CD8-positive, alpha-beta memory T cell (primary cell): ENCODE results near the gene TMEM178A. TPM values are rescaled to one million over a fixed set of nuclear protein-coding genes. Genes with fewer than 3 reads are reported as not detected.

Experiments used
- CTCF ChIA-PET: fragments of 350-600 bp; sonication (Branson Sonifier 250); formaldehyde crosslinking; loops from one replicate; lab custom pipeline; 2021; ENCODE audit warnings: antibody characterized with exemption; lab: Charles Lee
- POLR2A ChIA-PET: fragments of 350-600 bp; sonication (Branson Sonifier 250); formaldehyde crosslinking; loops from one replicate; lab custom pipeline; 2021; ENCODE audit warnings: antibody characterized with exemption; lab: Charles Lee
- DNase-seq, 5 donors: peaks; one replicate each; pipeline versions ENCODE4 v3.0.0 to v3.0.0-alpha.2; 2020 to 2022; ENCODE audit warnings: mixed read lengths in 1 of 5
- H3K27ac ChIP-seq: one replicate; pipeline ENCODE4 v1.7.0; 2013; ENCODE audit warnings: low read depth, mild to moderate bottlenecking, low read length, moderate library complexity
- H3K27me3 ChIP-seq: 2 replicates; pipeline ENCODE4 v1.7.0; 2013; ENCODE audit warnings: low read length, mild to moderate bottlenecking; ENCODE audit not compliant: insufficient read depth, poor library complexity, severe bottlenecking
- H3K36me3 ChIP-seq: 2 replicates; pipeline ENCODE4 v1.7.0; 2013; ENCODE audit warnings: mild to moderate bottlenecking, low read length, moderate library complexity; ENCODE audit not compliant: insufficient read depth
- H3K4me1 ChIP-seq: 2 replicates; pipeline ENCODE4 v1.7.0; 2013; ENCODE audit warnings: mild to moderate bottlenecking, low read length, moderate library complexity; ENCODE audit not compliant: insufficient read depth
- H3K4me3 ChIP-seq: 2 replicates; pipeline ENCODE4 v1.7.0; 2013; ENCODE audit warnings: mild to moderate bottlenecking, low read length
- H3K9me3 ChIP-seq: 2 replicates; pipeline ENCODE4 v1.7.0; 2013; ENCODE audit warnings: mild to moderate bottlenecking, low read length
- H3K27ac Mint-ChIP-seq, 8 donors: one replicate each; pipeline ENCODE4 v1.8.0; 2020 to 2021; ENCODE audit warnings: mixed read lengths in 8 of 8, mild to moderate bottlenecking in 6 of 8, inconsistent platforms in 3 of 8, moderate library complexity in 3 of 8
- H3K27me3 Mint-ChIP-seq, 2 donors: one replicate each; pipeline ENCODE4 v1.8.0; 2020 to 2021; ENCODE audit warnings: mixed read lengths in 2 of 2, mild to moderate bottlenecking in 1 of 2, moderate library complexity in 1 of 2
- H3K36me3 Mint-ChIP-seq, 3 donors: one replicate each; pipeline ENCODE4 v1.8.0; 2020 to 2021; ENCODE audit warnings: mixed read lengths in 3 of 3, inconsistent platforms in 1 of 3, mild to moderate bottlenecking in 1 of 3
- H3K4me1 Mint-ChIP-seq, 3 donors: one replicate each; pipeline ENCODE4 v1.8.0; 2020 to 2021; ENCODE audit warnings: mixed read lengths in 3 of 3, inconsistent platforms in 1 of 3, mild to moderate bottlenecking in 1 of 3
- H3K4me3 Mint-ChIP-seq, 7 donors: one replicate each; pipeline ENCODE4 v1.8.0; 2020 to 2021; ENCODE audit warnings: mixed read lengths in 7 of 7, mild to moderate bottlenecking in 6 of 7, moderate library complexity in 4 of 7, inconsistent platforms in 2 of 7
- H3K9me3 Mint-ChIP-seq, 5 donors: one replicate each; pipeline ENCODE4 v1.8.0; 2020 to 2022; ENCODE audit warnings: mixed read lengths in 5 of 5, mild to moderate bottlenecking in 3 of 5, moderate library complexity in 2 of 5, inconsistent platforms in 1 of 5
- polyA plus RNA-seq: library from polyadenylated mRNA; unstranded; fragments of 300-500 nt; fragmentation: Illumina TruSeq; gene quantifications from one replicate; pipeline ENCODE4 v1.2.3, GENCODE V29; 2021
- total RNA-seq, 2 experiments: library from RNA; stranded (reverse); gene quantifications; one replicate each; pipeline ENCODE4 v1.2.3, GENCODE V29; 2021

TMEM178A gene
- total and polyA plus RNA-seq, 3 experiments from 2014 or later = not detected

- Histone ChIP-seq H3K9me3 (no peaks in the 10 kb centered on the region), H3K27ac (no peak overlapping the region), H3K36me3 (no peaks in the 10 kb centered on the region), H3K27me3 (no peaks in the 10 kb centered on the region), H3K4me1 (no peaks in the 10 kb centered on the region), H3K4me3 (no peak overlapping the region)
- Mint-ChIP-seq H3K27ac (no peak overlapping the region), H3K4me3 (no peak overlapping the region), H3K4me1 (no peaks in the 10 kb centered on the region), H3K27me3 (peaks cover 4 to 21% of the 10 kb centered on the region in 2 donors), H3K9me3 (peaks cover 0 to 2% (median 0%) of the 10 kb centered on the region in 5 donors), H3K36me3 (peaks cover 0 to 6% (median 0%) of the 10 kb centered on the region in 3 donors)
- no peak for DNase-seq
- ChIA-PET CTCF (no interaction called here), POLR2A (no interaction called here)
These were observed 45.1 kb downstream of the TMEM178A start for GRCh38 chr2:39710807-39711206.

DNA sequence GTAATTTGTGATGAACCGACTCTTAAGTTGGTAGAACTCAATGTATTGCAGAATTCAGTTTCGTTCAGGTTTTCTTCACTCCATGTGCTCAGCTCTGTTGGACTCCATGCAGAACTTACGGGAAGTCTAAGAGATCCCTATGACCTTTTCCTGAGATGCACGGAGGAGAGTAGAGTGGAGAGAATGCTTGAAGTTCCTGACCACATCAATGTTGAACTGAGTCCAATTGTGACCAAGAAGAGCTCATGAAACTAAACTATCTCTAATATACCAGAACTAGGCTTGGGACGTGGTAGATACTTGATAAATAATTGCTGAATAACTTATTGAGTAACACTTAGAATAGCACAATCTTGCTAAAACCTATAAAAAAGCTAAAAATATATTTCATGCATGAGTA lies 47.2 kb downstream of the TMEM178A start:
- DNase-seq = no peak
- Mint-ChIP-seq H3K4me1 (no peaks in the 10 kb centered on the region), H3K9me3 (peaks cover 0 to under 1% (median 0%) of the 10 kb centered on the region in 5 donors), H3K27ac (no peak overlapping the region), H3K36me3 (peaks cover 0 to 2% (median 0%) of the 10 kb centered on the region in 3 donors), H3K4me3 (no peak overlapping the region), H3K27me3 (peaks cover 3 to 18% of the 10 kb centered on the region in 2 donors)
- ChIA-PET CTCF (no interaction called here), POLR2A (no interaction called here)
- Histone ChIP-seq H3K27me3 (no peaks in the 10 kb centered on the region), H3K9me3 (no peaks in the 10 kb centered on the region), H3K4me1 (no peaks in the 10 kb centered on the region), H3K36me3 (no peaks in the 10 kb centered on the region), H3K4me3 (no peak overlapping the region), H3K27ac (no peak overlapping the region)

- Mint-ChIP-seq H3K4me1 (no peaks in the 10 kb centered on the region), H3K27ac (no peak overlapping the region), H3K36me3 (no peaks in the 10 kb centered on the region), H3K9me3 (no peaks in the 10 kb centered on the region), H3K27me3 (peaks cover 4 to 13% of the 10 kb centered on the region in 2 donors), H3K4me3 (no peak overlapping the region)
- no peak for DNase-seq
- POLR2A ChIA-PET = no interaction called here
- H3K36me3 ChIP-seq = no peaks in the 10 kb centered on the region
- CTCF ChIA-PET = no interaction called here
- no peaks in the 10 kb centered on the region for H3K27me3 ChIP-seq
- no peak overlapping the region for H3K27ac ChIP-seq
- no peak overlapping the region for H3K4me3 ChIP-seq
- no peaks in the 10 kb centered on the region for H3K4me1 ChIP-seq
- no peaks in the 10 kb centered on the region for H3K9me3 ChIP-seq
These were observed 49.4 kb downstream of the TMEM178A start for GRCh38 chr2:39715095-39715494.

DNA sequence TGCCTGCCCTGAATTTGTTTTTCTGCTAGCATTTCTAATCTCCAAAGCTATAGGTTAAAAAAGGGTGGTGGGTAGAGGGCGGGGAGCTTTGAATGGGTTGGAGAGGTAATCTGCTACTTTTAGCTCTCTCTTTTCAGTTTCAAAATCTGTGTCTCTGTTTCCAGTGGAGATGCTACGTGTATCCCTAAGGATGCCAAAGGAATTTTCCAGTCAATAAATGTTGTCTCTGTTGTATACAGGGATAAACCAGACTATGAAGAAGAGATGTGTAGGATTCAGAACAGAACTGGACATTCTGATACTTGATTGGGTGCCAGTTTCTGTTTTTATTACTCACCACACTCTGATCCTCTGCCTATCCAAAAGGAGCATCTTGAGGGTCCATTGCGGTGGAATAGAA lies 50.1 kb downstream of the TMEM178A start:
- no peaks in the 10 kb centered on the region for H3K9me3 ChIP-seq
- H3K27me3 Mint-ChIP-seq = peaks cover 4 to 12% of the 10 kb centered on the region in 2 donors
- H3K4me1 ChIP-seq = no peaks in the 10 kb centered on the region
- DNase-seq = no peak
- no peak overlapping the region for H3K4me3 Mint-ChIP-seq
- no peaks in the 10 kb centered on the region for H3K36me3 Mint-ChIP-seq
- H3K9me3 Mint-ChIP-seq = no peaks in the 10 kb centered on the region
- H3K4me3 ChIP-seq = no peak overlapping the region
- no peaks in the 10 kb centered on the region for H3K4me1 Mint-ChIP-seq
- no peaks in the 10 kb centered on the region for H3K36me3 ChIP-seq
- H3K27me3 ChIP-seq = no peaks in the 10 kb centered on the region
- no peak overlapping the region for H3K27ac ChIP-seq
- ChIA-PET CTCF (no interaction called here), POLR2A (no interaction called here)
- H3K27ac Mint-ChIP-seq = no peak overlapping the region

DNA sequence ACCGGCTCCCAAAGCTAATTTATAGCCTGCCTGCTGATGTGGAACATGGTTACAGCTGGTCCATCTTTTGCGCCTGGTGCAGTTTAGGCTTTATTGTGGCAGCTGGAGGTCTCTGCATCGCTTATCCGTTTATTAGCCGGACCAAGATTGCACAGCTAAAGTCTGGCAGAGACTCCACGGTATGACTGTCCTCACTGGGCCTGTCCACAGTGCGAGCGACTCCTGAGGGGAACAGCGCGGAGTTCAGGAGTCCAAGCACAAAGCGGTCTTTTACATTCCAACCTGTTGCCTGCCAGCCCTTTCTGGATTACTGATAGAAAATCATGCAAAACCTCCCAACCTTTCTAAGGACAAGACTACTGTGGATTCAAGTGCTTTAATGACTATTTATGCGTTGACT lies 51.4 kb downstream of the TMEM178A start:
- Histone ChIP-seq H3K27me3 (no peaks in the 10 kb centered on the region), H3K27ac (no peak overlapping the region), H3K4me1 (no peaks in the 10 kb centered on the region), H3K9me3 (no peaks in the 10 kb centered on the region), H3K36me3 (no peaks in the 10 kb centered on the region), H3K4me3 (no peak overlapping the region)
- no peaks in the 10 kb centered on the region for H3K36me3 Mint-ChIP-seq
- ChIA-PET POLR2A (no interaction called here), CTCF (no interaction called here)
- no peak overlapping the region for H3K27ac Mint-ChIP-seq
- H3K9me3 Mint-ChIP-seq = no peaks in the 10 kb centered on the region
- H3K4me1 Mint-ChIP-seq = no peaks in the 10 kb centered on the region
- peaks cover 6 to 21% of the 10 kb centered on the region in 2 donors for H3K27me3 Mint-ChIP-seq
- H3K4me3 Mint-ChIP-seq = no peak overlapping the region
- no peak for DNase-seq

DNA sequence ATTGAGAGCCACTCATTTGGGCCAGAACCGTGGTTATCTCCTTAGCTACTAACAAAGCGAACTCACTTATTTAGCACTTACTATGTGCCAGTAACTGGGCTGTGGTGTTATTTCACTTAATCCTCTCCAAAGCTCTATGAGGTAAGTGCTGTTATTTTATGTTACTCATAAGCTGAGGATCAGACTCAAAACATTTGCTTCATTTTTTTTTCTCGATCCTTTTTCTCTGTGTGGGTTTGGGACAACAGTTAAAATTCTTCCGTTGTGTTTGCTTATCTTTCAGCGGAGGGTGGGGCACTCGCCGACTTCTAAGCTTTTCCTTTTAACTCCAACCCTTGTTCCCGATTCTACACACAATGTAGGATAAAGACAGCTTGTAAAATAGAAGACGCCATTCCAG lies 52.8 kb downstream of the TMEM178A start:
- no peaks in the 10 kb centered on the region for H3K36me3 ChIP-seq
- CTCF ChIA-PET = no interaction called here
- no peaks in the 10 kb centered on the region for H3K27me3 ChIP-seq
- Mint-ChIP-seq H3K36me3 (no peaks in the 10 kb centered on the region), H3K4me1 (no peaks in the 10 kb centered on the region), H3K4me3 (no peak overlapping the region), H3K27ac (no peak overlapping the region), H3K9me3 (no peaks in the 10 kb centered on the region), H3K27me3 (peaks cover 6 to 22% of the 10 kb centered on the region in 2 donors)
- H3K9me3 ChIP-seq = no peaks in the 10 kb centered on the region
- H3K4me3 ChIP-seq = no peak overlapping the region
- DNase-seq = no peak
- no peak overlapping the region for H3K27ac ChIP-seq
- no peaks in the 10 kb centered on the region for H3K4me1 ChIP-seq
- POLR2A ChIA-PET = no interaction called here

- H3K27me3 ChIP-seq = no peaks in the 10 kb centered on the region
- no peaks in the 10 kb centered on the region for H3K4me1 Mint-ChIP-seq
- no peak overlapping the region for H3K4me3 Mint-ChIP-seq
- ChIA-PET CTCF (no interaction called here), POLR2A (no interaction called here)
- no peaks in the 10 kb centered on the region for H3K9me3 ChIP-seq
- no peaks in the 10 kb centered on the region for H3K36me3 ChIP-seq
- no peak overlapping the region for H3K4me3 ChIP-seq
- DNase-seq = no peak
- H3K27ac ChIP-seq = no peak overlapping the region
- H3K9me3 Mint-ChIP-seq = no peaks in the 10 kb centered on the region
- no peaks in the 10 kb centered on the region for H3K36me3 Mint-ChIP-seq
- H3K27ac Mint-ChIP-seq = no peak overlapping the region
- H3K27me3 Mint-ChIP-seq = peaks cover 3 to 22% of the 10 kb centered on the region in 2 donors
- no peaks in the 10 kb centered on the region for H3K4me1 ChIP-seq
These were observed 53.6 kb downstream of the TMEM178A start for GRCh38 chr2:39719317-39719716.

- ChIA-PET CTCF (no interaction called here), POLR2A (no interaction called here)
- no peak for DNase-seq
- Histone ChIP-seq H3K4me3 (no peak overlapping the region), H3K4me1 (no peaks in the 10 kb centered on the region), H3K27me3 (no peaks in the 10 kb centered on the region), H3K9me3 (no peaks in the 10 kb centered on the region), H3K36me3 (no peaks in the 10 kb centered on the region), H3K27ac (no peak overlapping the region)
- no peaks in the 10 kb centered on the region for H3K4me1 Mint-ChIP-seq
- no peak overlapping the region for H3K27ac Mint-ChIP-seq
- peaks cover 3 to 22% of the 10 kb centered on the region in 2 donors for H3K27me3 Mint-ChIP-seq
- no peaks in the 10 kb centered on the region for H3K36me3 Mint-ChIP-seq
- H3K4me3 Mint-ChIP-seq = no peak overlapping the region
- no peaks in the 10 kb centered on the region for H3K9me3 Mint-ChIP-seq
These were observed 55.3 kb downstream of the TMEM178A start for GRCh38 chr2:39720970-39721369.

GRCh38 chr2:39723497-39723896 lies 57.8 kb downstream of the TMEM178A start:
- Mint-ChIP-seq H3K27ac (no peak overlapping the region), H3K27me3 (peaks cover 2 to 22% of the 10 kb centered on the region in 2 donors), H3K4me1 (no peaks in the 10 kb centered on the region), H3K4me3 (no peak overlapping the region), H3K36me3 (no peaks in the 10 kb centered on the region), H3K9me3 (peaks cover 0 to 2% (median 0%) of the 10 kb centered on the region in 5 donors)
- Histone ChIP-seq H3K4me3 (no peak overlapping the region), H3K27ac (no peak overlapping the region), H3K9me3 (no peaks in the 10 kb centered on the region), H3K27me3 (no peaks in the 10 kb centered on the region), H3K4me1 (no peaks in the 10 kb centered on the region), H3K36me3 (no peaks in the 10 kb centered on the region)
- ChIA-PET CTCF (no interaction called here), POLR2A (no interaction called here)
- no peak for DNase-seq
